Keratinocyte (primary cell): ENCODE data around the gene SMIM7. TPM values are rescaled to one million over a fixed set of nuclear protein-coding genes. Genes with fewer than 3 reads are reported as not detected.
"Not testable (repeated sequence)": the region's sequence is repeated elsewhere in the genome, so short reads cannot be mapped to it uniquely, and the experiment has no call there.

Experiments used
- DNase-seq: peaks from one replicate; pipeline ENCODE4 v3.0.0-alpha.2; 2011; ENCODE audit warnings: low read depth, missing footprints, low spot score
- FAIRE-seq: peaks from 2 replicates; lab custom pipeline; 2011; peaks lifted over from hg19 to GRCh38; lab: Jason Lieb, UNC
- H2AFZ ChIP-seq: 2 replicates; pipeline ENCODE4 v1.6.0; 2012; ENCODE audit warnings: low read length, control low read depth, inconsistent platforms; ENCODE audit not compliant: control insufficient read depth
- H3K27ac ChIP-seq: 2 replicates; pipeline ENCODE4 v1.5.1; 2011; ENCODE audit warnings: low read length; ENCODE audit not compliant: control insufficient read depth, insufficient read depth
- H3K27me3 ChIP-seq: 3 replicates; pipeline ENCODE4 v1.6.0; 2011; ENCODE audit warnings: low read length; ENCODE audit not compliant: control insufficient read depth, insufficient read depth; ENCODE audit errors: extremely low read depth
- H3K36me3 ChIP-seq, 2 experiments: 2 replicates in 1 of 2; 3 replicates in 1 of 2; pipeline ENCODE4 v1.5.1; 2011; ENCODE audit warnings: low read length in 2 of 2, mild to moderate bottlenecking in 1 of 2; ENCODE audit not compliant: control insufficient read depth in 2 of 2, insufficient read depth in 2 of 2; ENCODE audit errors: extremely low read depth in 1 of 2
- H3K4me1 ChIP-seq: 3 replicates; pipeline ENCODE4 v1.5.1; 2011; ENCODE audit warnings: low read length; ENCODE audit not compliant: control insufficient read depth, insufficient read depth; ENCODE audit errors: extremely low read depth
- H3K4me2 ChIP-seq: 3 replicates; pipeline ENCODE4 v1.6.0; 2011; ENCODE audit warnings: low read depth, low read length; ENCODE audit not compliant: control insufficient read depth, insufficient read depth; ENCODE audit errors: extremely low read depth
- H3K4me3 ChIP-seq, 3 experiments: fragments of 200-600 bp in 1 of 3; sonication (generic) in 1 of 3; 2 replicates in 2 of 3; 3 replicates in 1 of 3; pipeline ENCODE4 v1.5.1; 2011 to 2016; ENCODE audit warnings: low read length in 3 of 3, mild to moderate bottlenecking in 3 of 3, control low read depth in 2 of 3, inconsistent platforms in 1 of 3, low read depth in 1 of 3, mixed read lengths in 1 of 3, mixed run types in 1 of 3, moderate library complexity in 1 of 3; ENCODE audit not compliant: control insufficient read depth in 2 of 3, insufficient read depth in 2 of 3; ENCODE audit errors: extremely low read depth in 1 of 3
- H3K79me2 ChIP-seq: 2 replicates; pipeline ENCODE4 v1.6.0; 2012; ENCODE audit warnings: low read length; ENCODE audit not compliant: control insufficient read depth, insufficient read depth
- H3K9ac ChIP-seq: 3 replicates; pipeline ENCODE4 v1.6.0; 2011; ENCODE audit warnings: low read length; ENCODE audit not compliant: control insufficient read depth, insufficient read depth; ENCODE audit errors: extremely low read depth
- H3K9me1 ChIP-seq: 3 replicates; pipeline ENCODE4 v1.6.0; 2011; ENCODE audit warnings: low read length; ENCODE audit not compliant: control insufficient read depth, insufficient read depth; ENCODE audit errors: extremely low read depth
- H3K9me3 ChIP-seq: 2 replicates; pipeline ENCODE4 v1.5.1; 2012; ENCODE audit warnings: low read depth, low read length; ENCODE audit not compliant: control insufficient read depth
- H4K20me1 ChIP-seq: 3 replicates; pipeline ENCODE4 v1.6.0; 2011; ENCODE audit warnings: low read length; ENCODE audit not compliant: control insufficient read depth, insufficient read depth; ENCODE audit errors: extremely low read depth
- EZH2 ChIP-seq: IDR thresholded peaks from one replicate; pipeline ENCODE4 v1.6.1; 2012; ENCODE audit warnings: inconsistent platforms, mild to moderate bottlenecking, low read length, moderate library complexity
- dilution Hi-C: fragments of 300-500 bp; cut with MboI; formaldehyde crosslinking; loops from one replicate; pipeline ENCODE4 v1.7.0; 2020; ENCODE audit warnings: low sequenced_read_pairs; ENCODE audit not compliant: extremely low pct_ligation_motif_present
- polyA plus RNA-seq, 5 experiments: library from polyadenylated mRNA; depleted of rRNA in 3 of 5; stranded (reverse) in 3 of 5; stranded (forward) in 1 of 5; unstranded in 1 of 5; fragments of >200 nt; gene quantifications; 1 replicate in 1 of 5; 2 replicates in 3 of 5; 3 replicates in 1 of 5; pipeline versions ENCODE4 v1.2.1 to v1.2.3, GENCODE V29; 2011 to 2012; ENCODE audit warnings: missing spikeins in 2 of 5, low read depth in 1 of 5, low replicate concordance in 1 of 5
- TF ChIP-seq, protein P1 (sequence below), 3 experiments: IDR thresholded peaks in 1 of 3; conservative IDR thresholded peaks in 1 of 3; optimal IDR thresholded peaks in 1 of 3; 2 replicates in 2 of 3; 3 replicates in 1 of 3; pipeline versions ENCODE3 to v1.5.1; 2011; ENCODE audit warnings: low read length in 3 of 3, mild to moderate bottlenecking in 3 of 3, moderate library complexity in 2 of 3, control low read depth in 1 of 3, inconsistent platforms in 1 of 3; ENCODE audit not compliant: insufficient read depth in 2 of 3; ENCODE audit errors: extremely low read depth in 1 of 3

The SMIM7 gene
- polyA plus RNA-seq, 1 donor (not counting 4 experiments of a cell fraction or from before 2014, with no cell fraction given) = 79.1 TPM

DNA sequence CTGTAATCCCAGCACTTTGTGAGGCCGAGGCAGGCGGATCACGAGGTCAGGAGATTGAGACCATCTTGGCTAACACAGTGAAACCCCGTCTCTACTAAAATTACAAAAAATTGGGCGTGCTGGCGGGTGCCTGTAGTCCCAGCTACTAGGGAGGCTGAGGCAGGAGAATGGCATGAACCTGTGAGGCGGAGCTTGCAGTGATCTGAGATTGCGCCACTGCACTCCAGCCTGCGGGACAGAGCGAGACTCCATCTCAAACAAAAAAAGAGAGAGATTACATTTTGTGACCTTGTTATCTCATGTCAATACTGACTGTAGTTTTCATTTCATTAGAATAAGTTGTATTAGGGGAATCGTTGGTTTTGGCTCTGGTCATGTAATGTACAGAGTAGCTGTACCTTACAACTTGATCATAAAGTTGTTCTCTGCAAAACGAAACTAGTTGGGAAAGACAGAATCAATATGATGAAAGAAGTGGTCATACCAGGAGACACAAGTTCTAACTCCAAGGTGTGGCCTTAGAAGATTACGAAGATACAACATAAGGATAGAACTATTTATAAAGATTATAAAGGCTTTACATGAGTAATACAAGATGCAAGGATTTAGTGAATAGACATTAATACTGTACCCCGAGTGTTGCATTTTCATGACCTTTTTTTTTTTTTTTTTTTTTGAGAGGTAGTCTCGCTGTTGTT is 16.3 kb upstream of the SMIM7 start:
- Histone ChIP-seq H3K79me2 (no peaks in the 10 kb centered on the region), H3K9me3 (no peaks in the 10 kb centered on the region), H3K4me2 (no peak overlapping the region), H3K27me3 (no peaks in the 10 kb centered on the region), H3K9ac (no peak overlapping the region), H3K36me3 (peaks cover 0 to 4% of the 10 kb centered on the region in 2 experiments), H4K20me1 (no peaks in the 10 kb centered on the region), H2AFZ (no peak overlapping the region), H3K4me3 (no peak overlapping the region), H3K9me1 (no peaks in the 10 kb centered on the region), H3K4me1 (peaks cover 3% of the 10 kb centered on the region), H3K27ac (no peak overlapping the region)
- dilution Hi-C loops = no loop called here
- FAIRE-seq = no peak
- no peak for DNase-seq
- no peak for TF ChIP-seq EZH2
- TF ChIP-seq, protein P1, sequence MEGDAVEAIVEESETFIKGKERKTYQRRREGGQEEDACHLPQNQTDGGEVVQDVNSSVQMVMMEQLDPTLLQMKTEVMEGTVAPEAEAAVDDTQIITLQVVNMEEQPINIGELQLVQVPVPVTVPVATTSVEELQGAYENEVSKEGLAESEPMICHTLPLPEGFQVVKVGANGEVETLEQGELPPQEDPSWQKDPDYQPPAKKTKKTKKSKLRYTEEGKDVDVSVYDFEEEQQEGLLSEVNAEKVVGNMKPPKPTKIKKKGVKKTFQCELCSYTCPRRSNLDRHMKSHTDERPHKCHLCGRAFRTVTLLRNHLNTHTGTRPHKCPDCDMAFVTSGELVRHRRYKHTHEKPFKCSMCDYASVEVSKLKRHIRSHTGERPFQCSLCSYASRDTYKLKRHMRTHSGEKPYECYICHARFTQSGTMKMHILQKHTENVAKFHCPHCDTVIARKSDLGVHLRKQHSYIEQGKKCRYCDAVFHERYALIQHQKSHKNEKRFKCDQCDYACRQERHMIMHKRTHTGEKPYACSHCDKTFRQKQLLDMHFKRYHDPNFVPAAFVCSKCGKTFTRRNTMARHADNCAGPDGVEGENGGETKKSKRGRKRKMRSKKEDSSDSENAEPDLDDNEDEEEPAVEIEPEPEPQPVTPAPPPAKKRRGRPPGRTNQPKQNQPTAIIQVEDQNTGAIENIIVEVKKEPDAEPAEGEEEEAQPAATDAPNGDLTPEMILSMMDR (optimal IDR thresholded peaks at IDR 0.05 in 1 of 3, IDR thresholded peaks at IDR 0.05 in 1 of 3, conservative IDR thresholded peaks at IDR 0.05 in 1 of 3; ENCODE audit: extremely low read depth in 1 of 3, insufficient read depth in 2 of 3, low read length in 3 of 3) = no peak

DNA sequence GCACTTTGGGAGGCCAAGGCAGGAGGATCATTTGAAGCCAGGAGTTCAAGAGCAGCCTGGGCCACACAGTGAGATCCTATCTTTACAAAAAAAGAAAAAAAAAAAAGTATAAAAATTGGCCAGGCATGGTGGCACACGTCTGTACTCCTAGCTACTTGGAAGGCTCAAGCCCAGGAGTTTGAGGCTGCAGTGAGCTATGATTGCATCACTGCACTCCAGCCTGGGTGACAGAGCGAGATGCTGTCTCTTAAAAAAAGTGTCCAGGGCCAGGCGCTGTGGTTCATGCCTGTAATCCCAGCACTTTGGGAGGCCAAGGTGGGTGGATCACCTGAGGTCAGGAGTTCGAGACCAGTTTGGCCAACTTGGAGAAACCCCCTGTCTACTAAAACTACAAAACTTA is 13.9 kb upstream of the SMIM7 start:
- FAIRE-seq, H2AFZ ChIP-seq, DNase-seq, H3K4me2 ChIP-seq, H3K4me3 ChIP-seq, H3K9me1 ChIP-seq, H3K27me3 ChIP-seq, H3K27ac ChIP-seq, H3K4me1 ChIP-seq, dilution Hi-C loops, H4K20me1 ChIP-seq, H3K9me3 ChIP-seq, H3K9ac ChIP-seq, H3K79me2 ChIP-seq, H3K36me3 ChIP-seq: not testable (repeated sequence)

GRCh38 chr19:16673231-16673630 is 13.3 kb upstream of the SMIM7 start:
- H3K79me2 ChIP-seq = no peaks in the 10 kb centered on the region
- dilution Hi-C loops = no loop called here
- H3K27me3 ChIP-seq = no peaks in the 10 kb centered on the region
- H3K27ac ChIP-seq = no peak overlapping the region
- TF ChIP-seq, protein P1 (optimal IDR thresholded peaks at IDR 0.05 in 1 of 3, IDR thresholded peaks at IDR 0.05 in 1 of 3, conservative IDR thresholded peaks at IDR 0.05 in 1 of 3; ENCODE audit: extremely low read depth in 1 of 3, insufficient read depth in 2 of 3, low read length in 3 of 3) = no peak
- TF ChIP-seq EZH2 = no peak
- DNase-seq (no peak), FAIRE-seq (no peak)
- no peaks in the 10 kb centered on the region for H3K9me3 ChIP-seq
- H3K9me1 ChIP-seq = no peaks in the 10 kb centered on the region
- H2AFZ ChIP-seq = no peak overlapping the region
- no peak overlapping the region for H3K9ac ChIP-seq
- no peak overlapping the region for H3K4me2 ChIP-seq
- peaks cover 3% of the 10 kb centered on the region for H3K4me1 ChIP-seq
- no peak overlapping the region for H3K4me3 ChIP-seq
- no peaks in the 10 kb centered on the region for H4K20me1 ChIP-seq
- H3K36me3 ChIP-seq = no peaks in the 10 kb centered on the region
